Testis (tissue), 2 donors: ENCODE measurements around the gene TFCP2.

Experiments
- CTCF ChIP-seq, 3 experiments: fragments of 450-650 bp in 2 of 3; fragments of 200-600 bp in 1 of 3; sonication (generic) in 1 of 3; IDR thresholded peaks; one replicate each; pipeline ENCODE4 v1.5.1; 2016 to 2019; ENCODE audit warnings: antibody characterized with exemption in 3 of 3, mild to moderate bottlenecking in 2 of 3, moderate library complexity in 1 of 3
- POLR2A ChIP-seq: fragments of 450-650 bp; IDR thresholded peaks from one replicate; pipeline ENCODE4 v1.6.1; 2017; ENCODE audit warnings: antibody characterized with exemption, mild to moderate bottlenecking, moderate library complexity

- TF ChIP-seq POLR2A: no peak
- no peak for TF ChIP-seq CTCF (IDR thresholded peaks at IDR 0.05)
These were observed 33.6 kb downstream of the TFCP2 start for GRCh38 chr12:51139292-51139844.
